Measurements from ENCODE around the gene ARL10.

The ARL10 gene

GRCh38 chr5:176362233-176362490 lies 3.1 kb upstream of the ARL10 start:
- DNase-seq: no peak

- DNase-seq: no peak
Observed at GRCh38 chr5:176364765-176365350, 429 bp upstream of the ARL10 start.

DNA sequence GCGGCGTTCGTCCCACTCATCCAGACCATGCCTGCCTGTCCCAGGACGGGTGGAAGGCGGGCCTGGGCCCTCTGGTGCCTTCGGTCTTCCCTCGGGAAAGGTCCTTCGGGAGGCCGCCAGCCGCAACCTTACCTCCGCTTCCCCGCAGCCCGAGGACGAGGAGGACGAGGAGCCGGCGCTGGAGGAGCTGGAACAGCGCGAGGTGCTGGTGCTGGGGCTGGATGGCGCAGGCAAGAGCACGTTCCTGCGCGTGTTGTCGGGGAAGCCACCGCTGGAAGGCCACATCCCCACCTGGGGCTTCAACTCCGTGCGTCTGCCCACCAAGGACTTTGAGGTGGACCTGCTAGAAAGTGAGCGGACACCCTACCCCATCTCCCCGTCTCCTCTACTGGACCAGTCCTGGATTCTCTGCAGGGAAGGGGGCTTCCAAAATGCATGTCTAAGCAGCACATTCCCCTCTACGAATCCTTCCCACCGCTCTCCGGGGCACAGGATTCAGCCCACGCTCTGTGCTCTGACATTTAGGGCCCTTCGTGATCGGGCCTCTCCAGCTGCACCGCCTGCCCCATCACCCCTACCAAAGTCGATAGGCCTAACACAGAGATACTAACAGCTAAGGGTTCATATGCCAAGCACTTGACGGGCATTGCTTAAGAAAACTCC lies 1.1 kb downstream of the ARL10 start:
- no peak for DNase-seq

DNA sequence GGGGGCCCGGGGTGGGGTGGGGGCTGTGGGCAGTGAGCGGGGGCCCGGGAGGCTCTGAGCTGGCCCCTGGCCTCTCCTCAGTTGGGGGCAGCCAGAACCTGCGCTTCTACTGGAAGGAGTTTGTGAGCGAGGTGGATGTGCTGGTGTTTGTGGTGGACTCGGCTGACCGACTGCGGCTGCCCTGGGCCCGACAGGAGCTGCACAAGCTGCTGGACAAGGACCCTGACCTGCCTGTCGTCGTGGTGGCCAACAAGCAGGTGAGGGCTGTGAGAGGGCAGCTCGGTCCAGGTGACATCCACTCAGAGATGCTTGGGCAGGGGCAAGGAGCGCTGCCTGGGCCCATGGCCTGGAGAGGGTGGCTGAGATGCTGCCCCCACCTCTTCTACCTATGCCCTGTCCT lies 3.4 kb downstream of the ARL10 start:
- DNase-seq: no peak

DNA sequence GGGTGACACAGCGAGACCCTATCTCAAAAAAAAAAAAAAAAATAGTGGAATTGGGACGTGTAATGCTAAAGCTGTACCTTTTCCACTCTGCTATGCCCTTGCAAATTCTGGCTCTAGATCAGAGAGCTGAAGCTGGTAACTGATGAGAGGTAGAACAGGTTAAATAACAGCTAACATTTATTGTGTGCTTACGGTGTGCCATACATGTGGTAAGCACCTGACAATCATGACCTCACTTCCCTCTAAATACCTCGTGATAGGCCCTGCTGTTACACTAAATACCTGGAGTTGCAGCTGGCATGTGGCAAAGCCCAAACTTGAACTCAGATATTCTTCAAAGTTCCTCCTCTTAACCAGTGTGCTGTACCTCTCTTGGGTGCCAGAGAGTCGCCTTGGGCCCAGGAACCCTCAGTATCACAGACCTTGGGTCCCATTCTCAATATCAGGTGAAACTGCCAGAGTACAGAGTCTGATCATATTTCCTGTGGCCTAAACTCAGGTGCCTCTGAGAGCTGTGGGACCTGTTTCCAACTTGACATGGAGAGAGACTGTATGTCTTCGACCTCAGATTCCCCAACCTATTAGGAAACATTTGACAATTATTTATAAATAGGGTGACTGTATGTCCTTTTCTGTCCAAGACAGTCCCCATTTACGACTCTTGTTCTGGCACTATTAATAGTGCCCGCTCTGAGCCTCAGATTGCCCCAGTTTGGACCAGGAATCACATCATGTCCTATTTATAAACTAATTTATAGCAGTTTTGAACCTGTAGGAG lies 4.8 kb downstream of the ARL10 start:
- no peak for DNase-seq

- DNase-seq: peak; percentile 57 to 76 (median 70)
Observed at GRCh38 chr5:176371621-176372539, 6.6 kb downstream of the ARL10 start.

- peak in 3 of 4 experiments; percentile 11 to 41 (median 26) for DNase-seq
Observed at GRCh38 chr5:176373100-176373818, 8.0 kb downstream of the ARL10 start.

DNA sequence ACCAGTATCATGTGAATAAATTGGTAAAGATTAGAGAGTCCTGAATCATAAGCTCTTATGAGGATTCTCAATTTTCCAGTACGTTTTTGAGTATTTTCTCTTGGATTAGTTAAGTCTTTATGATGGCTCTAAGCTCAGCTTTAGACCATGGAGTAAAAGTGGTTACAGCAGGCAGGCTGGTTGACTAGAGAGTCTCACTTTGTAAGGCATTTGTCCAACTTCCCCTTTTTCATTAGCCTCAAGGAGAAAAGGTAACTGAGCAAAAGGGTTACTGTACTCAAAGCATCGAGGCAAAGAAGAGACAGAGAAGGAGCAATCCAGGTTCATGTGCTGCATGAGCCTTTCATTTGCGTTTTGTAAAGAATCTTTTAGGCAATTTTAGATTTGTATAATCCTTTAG lies 14.6 kb downstream of the ARL10 start:
- peak in 1 of 4 experiments; percentile 11 for DNase-seq

- no peak for DNase-seq
Observed at GRCh38 chr5:176381423-176381822, 16.1 kb downstream of the ARL10 start.

- no peak for DNase-seq
Observed at GRCh38 chr5:176381979-176382378, 16.7 kb downstream of the ARL10 start.

GRCh38 chr5:176382721-176383120 lies 17.4 kb downstream of the ARL10 start:
- DNase-seq: no peak

DNA sequence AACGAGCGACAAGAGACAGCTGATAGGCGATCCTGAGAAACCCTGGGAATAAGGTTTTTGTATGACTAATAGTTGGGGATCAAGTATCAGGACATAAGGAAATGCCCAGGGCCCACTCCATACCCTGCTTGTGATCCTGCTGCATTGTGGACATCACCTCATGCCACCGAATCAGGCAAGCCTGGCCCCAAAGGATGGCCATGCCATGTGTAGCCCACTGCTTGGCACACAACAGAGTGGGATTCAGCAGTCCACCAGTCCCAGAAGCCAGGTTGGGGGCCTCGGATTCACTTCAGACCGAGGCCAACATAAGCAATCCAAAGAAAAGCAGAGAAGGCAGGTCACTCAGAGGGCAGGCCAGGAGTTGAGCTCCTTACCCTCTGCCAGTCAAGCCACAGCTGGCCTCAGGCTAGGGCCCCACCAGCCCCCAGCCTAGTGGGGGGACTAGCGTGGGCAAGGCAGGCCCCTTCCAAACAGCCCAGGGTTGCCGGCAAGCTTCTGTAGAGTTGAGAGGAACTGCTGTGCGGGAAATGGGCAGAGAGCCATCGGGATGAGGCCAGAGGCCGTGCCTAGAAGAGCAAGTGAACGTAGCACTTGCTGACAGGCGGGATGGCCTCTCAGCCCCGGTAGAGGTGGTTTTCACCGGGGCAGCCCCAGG lies 18.1 kb downstream of the ARL10 start:
- DNase-seq: no peak

- DNase-seq: peak in 1 of 4 experiments; percentile 18
Observed at GRCh38 chr5:176383961-176384360, 18.7 kb downstream of the ARL10 start.

GRCh38 chr5:176384366-176384930 lies 19.2 kb downstream of the ARL10 start:
- no peak for DNase-seq

GRCh38 chr5:176384991-176385390 lies 19.7 kb downstream of the ARL10 start:
- no peak for DNase-seq

- no peak for DNase-seq
Observed at GRCh38 chr5:176386491-176386890, 21.2 kb downstream of the ARL10 start.

DNA sequence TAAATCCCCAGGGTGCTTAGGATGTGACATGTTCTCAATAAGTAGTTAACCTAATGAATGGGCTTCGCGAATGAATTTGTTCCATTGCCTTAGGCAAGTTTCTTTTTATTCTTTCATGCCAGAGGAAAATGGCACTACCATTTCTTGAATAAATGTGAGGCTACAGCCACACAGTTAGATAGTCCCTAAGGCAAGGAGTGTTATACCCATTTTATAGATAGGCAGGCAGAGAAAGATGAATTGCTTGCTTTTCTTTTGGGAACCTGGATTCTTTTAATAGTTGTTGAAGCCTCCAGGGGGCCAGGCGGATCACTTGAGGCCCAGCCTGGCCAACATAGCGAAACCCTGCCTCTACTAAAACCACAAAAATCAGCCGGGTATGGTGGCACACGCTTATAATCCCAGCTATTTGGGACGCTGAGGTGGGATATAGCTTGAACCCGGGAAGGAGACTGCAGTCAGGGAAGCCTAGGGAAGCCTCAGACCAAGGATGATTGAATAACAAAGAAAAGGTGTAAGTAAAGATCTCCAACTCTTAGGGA lies 22.2 kb downstream of the ARL10 start:
- no peak for DNase-seq

DNA sequence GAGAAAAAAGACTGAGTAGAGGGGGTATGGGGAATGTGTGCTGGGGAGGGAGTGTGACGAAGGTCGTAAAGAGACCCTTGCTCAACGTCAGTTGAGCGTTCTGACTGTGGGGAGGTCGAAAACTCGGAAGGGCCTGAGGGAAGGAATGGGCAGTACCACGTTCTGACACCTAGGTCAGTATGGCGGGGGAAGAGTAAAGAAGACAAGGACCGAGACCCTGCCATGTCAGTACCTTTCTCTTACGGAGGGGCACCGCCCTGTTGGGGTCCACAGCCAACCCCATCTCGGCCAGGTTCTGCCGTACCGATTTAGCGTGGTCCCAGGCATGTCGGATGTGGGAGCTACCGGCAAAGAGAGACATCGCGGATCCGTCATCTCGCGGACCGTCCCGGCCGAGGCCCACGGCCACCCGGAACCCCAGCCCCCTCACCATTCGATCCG lies 22.7 kb downstream of the ARL10 start:
- peak; percentile 6 to 30 (median 26) for DNase-seq

GRCh38 chr5:176388444-176389134 lies 23.3 kb downstream of the ARL10 start, which contains the start of the genes HIGD2A and NOP16:
Gene HIGD2A (plus strand): TSS chr5:176388751. CDS start chr5:176388820, 69 bp downstream.
Gene NOP16 (minus strand): TSS chr5:176388598. CDS start chr5:176388539, 59 bp downstream.
- peak; percentile 98 to 99 (median 98) for DNase-seq
